ENCODE results near the gene TOM1L2.
A peak's percentile ranks its signal among the peaks of the same experiment; 100 is the strongest.

Gene TOM1L2

GRCh38 chr17:17824783-17825614 lies 147.2 kb downstream of the TOM1L2 start:
- DNase-seq (ENCODE audit: low read depth in 2 of 2), result peak in 1 of 2 donors; percentile 48
- no peak for TF ChIP-seq CTCF (IDR thresholded peaks at IDR 0.05; ENCODE audit: low read depth, low read length)
- H3K4me3 ChIP-seq (replicated peaks in 1 of 2; ENCODE audit: low read depth in 2 of 2, low read length in 2 of 2), result no peak overlapping the region

- H3K4me3 ChIP-seq (replicated peaks in 1 of 2; ENCODE audit: low read depth in 2 of 2, low read length in 2 of 2), result peak overlapping the region in 1 of 2 donors; percentile 35
- DNase-seq (ENCODE audit: low read depth in 2 of 2), result no peak
- no peak for TF ChIP-seq CTCF (IDR thresholded peaks at IDR 0.05; ENCODE audit: low read depth, low read length)
Measured at GRCh38 chr17:17824119-17824782, 147.9 kb downstream of the TOM1L2 start.

GRCh38 chr17:17823433-17824118 lies 148.6 kb downstream of the TOM1L2 start:
- peak; percentile 71 to 88 for DNase-seq (ENCODE audit: low read depth in 2 of 2)
- no peak for TF ChIP-seq CTCF (IDR thresholded peaks at IDR 0.05; ENCODE audit: low read depth, low read length)
- H3K4me3 ChIP-seq (replicated peaks in 1 of 2; ENCODE audit: low read depth in 2 of 2, low read length in 2 of 2), result peak overlapping the region; percentile 51 to 53

- DNase-seq (ENCODE audit: low read depth in 2 of 2), result no peak
- H3K4me3 ChIP-seq (replicated peaks in 1 of 2; ENCODE audit: low read depth in 2 of 2, low read length in 2 of 2), result peak overlapping the region; percentile 51 to 53
- no peak for TF ChIP-seq CTCF (IDR thresholded peaks at IDR 0.05; ENCODE audit: low read depth, low read length)
Measured at GRCh38 chr17:17822616-17823015, 149.6 kb downstream of the TOM1L2 start.

- peak overlapping the region; percentile 51 to 53 for H3K4me3 ChIP-seq (replicated peaks in 1 of 2; ENCODE audit: low read depth in 2 of 2, low read length in 2 of 2)
- TF ChIP-seq CTCF (IDR thresholded peaks at IDR 0.05; ENCODE audit: low read depth, low read length), result no peak
- DNase-seq (ENCODE audit: low read depth in 2 of 2), result peak; percentile 91 to 92
Measured at GRCh38 chr17:17822189-17822588, 150.0 kb downstream of the TOM1L2 start.

GRCh38 chr17:17820463-17821158 lies 151.6 kb downstream of the TOM1L2 start:
- DNase-seq (ENCODE audit: low read depth in 2 of 2), result no peak
- TF ChIP-seq CTCF (IDR thresholded peaks at IDR 0.05; ENCODE audit: low read depth, low read length), result no peak
- H3K4me3 ChIP-seq (replicated peaks in 1 of 2; ENCODE audit: low read depth in 2 of 2, low read length in 2 of 2), result no peak overlapping the region

Data from cardiac fibroblast (primary cell).